Activated T-cell treated with anti-CD3 and anti-CD28 coated beads, Interleukin-2, amount 50 U/mL, for 1 hour (primary cell): ENCODE measurements around the gene SPRYD4.

Experiments
- DNase-seq: peaks from one replicate; pipeline ENCODE4 v3.0.0-alpha.2; 2020

SPRYD4 gene

DNA sequence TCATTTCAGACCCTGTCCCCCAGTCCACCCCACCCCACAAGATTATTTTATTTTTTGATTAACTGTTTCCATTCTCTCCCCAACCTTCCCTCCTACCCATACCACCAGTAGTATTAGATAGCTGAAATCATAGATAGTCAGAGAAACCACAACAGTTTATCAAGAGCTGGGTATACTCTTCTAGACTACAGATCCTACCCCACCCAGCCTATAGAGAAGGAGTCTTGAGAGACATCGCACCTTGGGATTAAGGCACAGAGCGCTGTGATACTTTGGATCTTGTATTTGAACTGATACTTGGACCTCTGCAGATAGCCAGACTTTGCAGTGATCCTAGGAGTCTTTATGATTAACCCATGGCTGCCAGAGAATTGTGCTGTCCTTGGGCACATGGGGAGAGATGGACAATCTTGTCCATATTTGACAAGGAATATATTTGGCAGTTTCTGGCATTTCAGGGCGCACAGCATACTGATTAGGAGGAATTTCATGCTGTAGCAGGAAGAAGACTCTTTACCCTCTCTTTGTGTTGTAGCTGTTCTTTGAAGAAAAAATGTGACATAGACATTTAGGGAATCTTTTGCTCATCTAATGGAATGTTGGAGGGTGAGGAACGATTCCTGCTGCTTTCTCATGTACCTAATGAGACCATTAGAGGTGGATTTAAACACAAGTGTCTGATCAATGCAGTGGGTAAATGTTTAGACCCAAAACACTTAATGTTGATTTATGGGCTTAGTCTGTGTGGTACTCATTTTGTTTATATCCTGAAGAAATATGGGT, 54.2 kb downstream of the SPRYD4 start:
- no peak for DNase-seq

DNA sequence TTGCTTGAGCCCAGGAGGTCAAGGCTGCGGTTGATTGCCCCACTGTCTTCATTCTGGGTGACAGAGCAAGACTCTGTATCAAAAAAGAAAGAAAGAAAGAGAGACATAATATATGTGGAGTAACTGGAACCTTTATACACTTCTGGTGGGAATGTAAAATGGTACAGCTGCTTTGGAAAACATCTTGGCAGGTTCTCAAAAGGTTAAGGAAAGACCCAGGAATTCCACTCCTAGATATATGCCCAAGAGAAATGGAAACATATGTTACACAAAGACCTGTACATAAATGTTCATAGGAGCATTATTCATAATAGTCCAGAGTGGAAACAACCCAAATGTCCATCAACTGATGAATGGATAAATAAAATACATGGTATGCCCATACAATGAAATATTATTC, 60.5 kb downstream of the SPRYD4 start:
- DNase-seq: no peak
